HG03342 (cell line): Measurements from ENCODE around the gene MUTYH.
"Not testable (repeated sequence)": the region's sequence is repeated elsewhere in the genome, so short reads cannot be mapped to it uniquely, and the experiment has no call there.

Source experiments
- ATAC-seq: cut with Tn5 transposase; IDR thresholded peaks from one replicate; pipeline ENCODE4 v1.9.1; 2021; ENCODE audit warnings: mild to moderate bottlenecking, moderate library complexity; ENCODE audit not compliant: unreplicated experiment

The MUTYH gene

DNA sequence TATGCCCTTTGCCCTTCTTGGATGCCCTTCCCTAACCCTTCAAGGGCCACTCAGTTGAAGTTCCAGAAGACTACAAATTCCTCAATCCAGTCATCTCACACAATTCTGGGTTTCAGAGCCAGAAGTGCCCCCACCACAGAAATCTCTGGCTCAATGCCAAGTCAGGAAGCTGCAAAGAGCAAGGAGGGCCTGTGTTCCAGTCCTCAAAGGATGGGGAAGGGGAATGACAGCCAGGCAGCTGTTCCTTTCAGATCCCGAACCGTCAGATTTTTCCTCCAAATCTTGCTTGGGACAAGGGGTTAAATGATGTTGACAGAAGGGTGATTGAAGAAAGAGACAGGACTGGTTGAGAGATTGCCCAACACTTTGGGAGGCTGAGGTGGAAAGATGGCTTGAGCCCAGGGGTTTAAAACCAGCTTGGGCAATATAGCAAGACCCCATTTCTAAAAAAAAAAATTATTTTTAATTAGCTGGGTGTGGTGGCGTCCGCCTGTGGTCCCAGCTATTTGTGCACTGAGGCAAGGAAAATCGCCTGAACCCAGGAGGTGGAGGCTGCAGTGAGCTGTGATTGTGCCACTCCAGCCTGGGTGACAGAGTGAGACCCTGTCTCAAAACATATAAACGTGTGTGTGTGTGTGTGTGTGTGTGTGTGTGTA, 14.3 kb downstream of the MUTYH start:
- ATAC-seq = no peak

GRCh38 chr1:45322486-45323040, 17.7 kb downstream of the MUTYH start:
- no peak for ATAC-seq

GRCh38 chr1:45321444-45321843, 18.8 kb downstream of the MUTYH start:
- no peak for ATAC-seq

- no peak for ATAC-seq
Observed at GRCh38 chr1:45319761-45320160, 20.5 kb downstream of the MUTYH start.

GRCh38 chr1:45317166-45317565, 23.1 kb downstream of the MUTYH start:
- no peak for ATAC-seq

DNA sequence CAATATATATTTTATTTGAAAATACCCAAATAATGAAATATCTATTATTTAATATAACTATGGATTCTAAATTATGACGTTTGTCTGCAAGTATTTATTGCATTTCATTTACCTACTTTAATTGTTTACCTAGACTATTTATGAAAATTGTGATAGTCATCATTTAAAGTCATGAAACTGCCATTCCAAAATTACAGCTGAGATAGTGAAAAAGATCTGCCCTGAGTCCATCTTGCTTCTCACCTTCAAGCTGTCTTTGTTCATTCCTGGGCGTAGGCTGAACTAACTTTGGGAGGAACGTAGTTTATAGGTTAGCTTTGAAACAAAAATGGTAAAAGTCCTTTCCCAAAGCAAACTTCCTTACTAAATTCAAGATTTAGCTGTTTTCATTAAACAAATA, 26.0 kb downstream of the MUTYH start:
- ATAC-seq = no peak

DNA sequence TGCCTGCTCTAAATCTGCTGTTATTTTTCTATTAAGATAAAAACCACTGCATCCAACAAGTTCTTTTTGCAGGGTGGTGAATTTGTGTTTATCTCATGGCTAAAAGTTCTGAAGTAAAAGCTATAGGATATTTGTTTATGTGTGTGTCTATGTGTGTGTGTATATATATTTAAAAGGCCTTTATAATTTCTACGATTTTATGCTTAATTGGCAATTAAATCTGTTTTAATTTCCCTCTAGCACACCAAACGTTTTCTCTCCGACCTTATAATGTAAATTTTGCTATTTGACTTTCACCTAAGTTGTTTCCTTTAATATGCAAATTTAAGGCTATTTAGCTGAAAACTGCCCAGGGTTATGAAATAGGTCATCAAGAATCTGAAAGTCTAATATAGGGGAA, 33.3 kb downstream of the MUTYH start:
- ATAC-seq = no peak

- no peak for ATAC-seq
Observed at GRCh38 chr1:45306319-45306718, 33.9 kb downstream of the MUTYH start.

DNA sequence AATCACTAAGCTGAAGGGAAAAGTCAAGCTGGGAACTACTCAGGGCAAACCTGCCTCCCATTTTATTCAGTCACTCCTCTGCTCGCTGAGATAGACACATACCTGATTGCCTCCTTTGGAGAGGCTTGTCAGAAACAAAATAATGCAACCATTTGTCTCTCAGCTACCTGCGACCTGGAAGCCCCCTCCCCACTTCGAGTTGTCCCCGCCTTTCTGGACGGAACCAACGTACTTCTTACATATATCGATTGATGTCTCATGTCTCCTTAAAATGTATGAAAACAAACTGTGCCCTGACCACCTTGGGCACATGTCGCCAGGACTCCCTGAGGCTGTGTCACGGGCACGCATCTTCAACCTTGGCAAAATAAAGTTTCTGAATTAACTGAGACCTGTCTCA, 35.0 kb downstream of the MUTYH start:
- ATAC-seq = no peak

GRCh38 chr1:45304311-45305081, 35.7 kb downstream of the MUTYH start:
- ATAC-seq = no peak

DNA sequence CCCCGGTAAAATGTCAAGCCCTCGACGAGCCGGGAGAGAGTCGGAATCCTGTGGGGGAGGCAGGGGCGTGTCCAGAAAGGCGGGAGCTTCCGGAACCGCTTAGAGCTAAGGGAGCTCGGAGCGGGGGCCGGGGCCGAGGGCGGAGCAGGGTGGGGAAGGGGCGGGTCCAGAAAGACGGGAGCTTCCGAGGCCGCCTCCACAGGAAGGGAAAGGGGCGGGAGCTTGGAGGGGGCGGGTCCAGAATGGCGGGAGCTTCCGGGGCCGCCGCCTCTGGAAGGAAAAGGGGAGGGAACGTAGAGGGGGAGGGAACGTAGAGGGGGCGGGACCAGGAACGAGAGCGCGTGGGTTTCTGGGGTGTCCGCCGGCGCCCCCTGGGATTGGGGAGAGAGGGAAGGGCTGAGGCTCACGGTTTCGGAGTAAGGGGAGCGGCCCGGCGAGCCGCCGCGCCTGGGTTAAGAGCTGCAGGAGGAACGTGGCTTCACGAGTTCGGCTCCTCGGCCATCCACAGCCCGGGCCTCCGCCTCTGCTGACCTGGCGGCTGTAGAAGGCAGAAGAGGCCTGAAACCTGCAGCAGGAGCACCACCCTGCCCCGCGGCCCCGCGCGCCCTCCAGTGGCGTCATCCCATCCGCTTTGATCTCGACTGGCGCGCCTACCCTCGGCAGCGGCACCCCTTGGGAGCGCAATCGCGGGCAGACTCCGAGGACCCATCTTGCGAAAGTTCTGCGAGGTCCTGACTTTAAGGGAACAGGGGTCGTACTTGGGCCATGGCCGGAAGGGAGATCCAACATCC, 36.5 kb downstream of the MUTYH start:
- ATAC-seq = peak; percentile 69

GRCh38 chr1:45302505-45303150, 37.6 kb downstream of the MUTYH start:
- no peak for ATAC-seq

- no peak for ATAC-seq
Observed at GRCh38 chr1:45300669-45300997, 39.6 kb downstream of the MUTYH start.

GRCh38 chr1:45299981-45300668, 40.1 kb downstream of the MUTYH start:
- ATAC-seq = no peak

- no peak for ATAC-seq
Observed at GRCh38 chr1:45299296-45299695, 40.9 kb downstream of the MUTYH start.

GRCh38 chr1:45297666-45298356, 42.4 kb downstream of the MUTYH start:
- ATAC-seq = no peak

GRCh38 chr1:45291716-45292115, 48.5 kb downstream of the MUTYH start:
- ATAC-seq = no peak

GRCh38 chr1:45291002-45291401, 49.2 kb downstream of the MUTYH start:
- not testable (repeated sequence) for ATAC-seq

GRCh38 chr1:45286521-45286920, 53.7 kb downstream of the MUTYH start:
- not testable (repeated sequence) for ATAC-seq

GRCh38 chr1:45284858-45285257, 55.4 kb downstream of the MUTYH start:
- not testable (repeated sequence) for ATAC-seq
